SK-N-MC (cell line): ENCODE data around the gene COL13A1.
A peak's percentile ranks its signal among the peaks of the same experiment; 100 is the strongest.

Experiments used
- DNase-seq: peaks from one replicate; pipeline ENCODE4 v3.0.0-alpha.2; 2011; ENCODE audit warnings: low read depth, low spot score
- H3K27ac ChIP-seq: fragments of 200-600 bp; sonication (generic); 2 replicates; pipeline ENCODE4 v1.5.1; 2016; ENCODE audit warnings: mixed run types
- H3K36me3 ChIP-seq: fragments of 200-600 bp; sonication (generic); 2 replicates; pipeline ENCODE4 v1.6.1; 2017; ENCODE audit warnings: antibody characterized with exemption, low read length, mixed read lengths; ENCODE audit not compliant: insufficient read depth
- H3K4me3 ChIP-seq: fragments of 200-600 bp; sonication (generic); 2 replicates; pipeline ENCODE4 v1.5.1; 2016
- H3K9ac ChIP-seq: fragments of 200-600 bp; sonication (generic); 2 replicates; pipeline ENCODE4 v1.8.0; 2017; ENCODE audit warnings: mixed run types, mixed read lengths; ENCODE audit not compliant: insufficient read length
- H3K9me3 ChIP-seq: fragments of 200-600 bp; sonication (generic); 2 replicates; pipeline ENCODE4 v1.6.1; 2017; ENCODE audit warnings: low read depth, mild to moderate bottlenecking, antibody characterized with exemption, low read length, moderate library complexity, mixed read lengths
- EZH2 ChIP-seq: fragments of 200-600 bp; sonication (generic); IDR thresholded peaks from one replicate; pipeline ENCODE4 v1.6.1; 2017; ENCODE audit warnings: antibody characterized with exemption
- FOXP2 ChIP-seq: optimal IDR thresholded peaks from 2 replicates; pipeline ENCODE3; 2011; ENCODE audit warnings: mild to moderate bottlenecking, moderate library complexity; ENCODE audit not compliant: insufficient read depth; ENCODE audit errors: extremely low read length, control extremely low read depth
- POLR2AphosphoS5 ChIP-seq: IDR thresholded peaks from 2 replicates; pipeline ENCODE4 v1.6.1; 2012; ENCODE audit warnings: mild to moderate bottlenecking, low read depth, low read length, borderline replicate concordance

The COL13A1 gene

GRCh38 chr10:69786791-69787190 is 14.9 kb upstream of the COL13A1 start:
- no peak for TF ChIP-seq FOXP2
- no peak for TF ChIP-seq POLR2AphosphoS5
- TF ChIP-seq EZH2: no peak
- H3K4me3 ChIP-seq: no peak overlapping the region
- H3K9me3 ChIP-seq: no peaks in the 10 kb centered on the region
- no peak overlapping the region for H3K27ac ChIP-seq
- H3K9ac ChIP-seq: no peak overlapping the region
- no peaks in the 10 kb centered on the region for H3K36me3 ChIP-seq
- DNase-seq: no peak

- no peaks in the 10 kb centered on the region for H3K9me3 ChIP-seq
- H3K9ac ChIP-seq: no peak overlapping the region
- no peak overlapping the region for H3K4me3 ChIP-seq
- H3K36me3 ChIP-seq: no peaks in the 10 kb centered on the region
- H3K27ac ChIP-seq: no peak overlapping the region
- no peak for TF ChIP-seq FOXP2
- TF ChIP-seq EZH2: no peak
- no peak for TF ChIP-seq POLR2AphosphoS5
- DNase-seq: no peak
These were observed 14.0 kb upstream of the COL13A1 start for GRCh38 chr10:69787681-69788080.

GRCh38 chr10:69789164-69789576 is 12.5 kb upstream of the COL13A1 start:
- Histone ChIP-seq H3K9me3 (no peaks in the 10 kb centered on the region), H3K27ac (no peak overlapping the region), H3K9ac (no peak overlapping the region), H3K36me3 (no peaks in the 10 kb centered on the region), H3K4me3 (no peak overlapping the region)
- no peak for DNase-seq
- no peak for TF ChIP-seq EZH2
- no peak for TF ChIP-seq FOXP2
- no peak for TF ChIP-seq POLR2AphosphoS5

GRCh38 chr10:69791812-69792211 is 9.9 kb upstream of the COL13A1 start:
- Histone ChIP-seq H3K9ac (no peak overlapping the region), H3K27ac (no peak overlapping the region), H3K36me3 (no peaks in the 10 kb centered on the region), H3K4me3 (no peak overlapping the region), H3K9me3 (no peaks in the 10 kb centered on the region)
- no peak for TF ChIP-seq POLR2AphosphoS5
- TF ChIP-seq EZH2: no peak
- TF ChIP-seq FOXP2: no peak
- no peak for DNase-seq

- no peaks in the 10 kb centered on the region for H3K9me3 ChIP-seq
- no peaks in the 10 kb centered on the region for H3K36me3 ChIP-seq
- TF ChIP-seq POLR2AphosphoS5 (no peak), FOXP2 (no peak), EZH2 (no peak)
- H3K4me3 ChIP-seq: no peak overlapping the region
- no peak for DNase-seq
- H3K27ac ChIP-seq: no peak overlapping the region
- H3K9ac ChIP-seq: no peak overlapping the region
These were observed 9.4 kb upstream of the COL13A1 start for GRCh38 chr10:69792341-69792740.

GRCh38 chr10:69794673-69795072 is 7.0 kb upstream of the COL13A1 start:
- H3K9ac ChIP-seq: no peak overlapping the region
- no peak for DNase-seq
- no peak overlapping the region for H3K4me3 ChIP-seq
- no peak for TF ChIP-seq POLR2AphosphoS5
- no peak for TF ChIP-seq EZH2
- TF ChIP-seq FOXP2: no peak
- H3K36me3 ChIP-seq: no peaks in the 10 kb centered on the region
- H3K27ac ChIP-seq: no peak overlapping the region
- no peaks in the 10 kb centered on the region for H3K9me3 ChIP-seq

- Histone ChIP-seq H3K9ac (no peak overlapping the region), H3K9me3 (no peaks in the 10 kb centered on the region)
- no peak for TF ChIP-seq POLR2AphosphoS5
- TF ChIP-seq EZH2: no peak
- TF ChIP-seq FOXP2: no peak
These were observed 6.3 kb upstream of the COL13A1 start for GRCh38 chr10:69795242-69795934.

GRCh38 chr10:69797959-69798358 is 3.7 kb upstream of the COL13A1 start:
- no peak for DNase-seq
- Histone ChIP-seq H3K9ac (no peak overlapping the region), H3K36me3 (no peaks in the 10 kb centered on the region), H3K4me3 (no peak overlapping the region), H3K9me3 (no peaks in the 10 kb centered on the region), H3K27ac (no peak overlapping the region)
- no peak for TF ChIP-seq EZH2
- TF ChIP-seq FOXP2: no peak
- TF ChIP-seq POLR2AphosphoS5: no peak

More at GRCh38 chr10:69795242-69795934, 6.3 kb upstream of the COL13A1 start:
- H3K27ac ChIP-seq: no peak overlapping the region
- no peak overlapping the region for H3K4me3 ChIP-seq
- no peaks in the 10 kb centered on the region for H3K36me3 ChIP-seq
- DNase-seq: no peak

- DNase-seq: peak; percentile 5
- H3K27ac ChIP-seq: no peak overlapping the region
- TF ChIP-seq EZH2: no peak
- TF ChIP-seq POLR2AphosphoS5: no peak
- TF ChIP-seq FOXP2: no peak
- no peaks in the 10 kb centered on the region for H3K9me3 ChIP-seq
- no peak overlapping the region for H3K9ac ChIP-seq
- H3K4me3 ChIP-seq: no peak overlapping the region
- no peaks in the 10 kb centered on the region for H3K36me3 ChIP-seq
These were observed 1.6 kb upstream of the COL13A1 start for GRCh38 chr10:69800109-69800508.
